Kidney epithelial cell (primary cell): ENCODE measurements around the gene PDE6G. TPM values are rescaled to one million over a fixed set of nuclear protein-coding genes. Genes with fewer than 3 reads are reported as not detected.

Experiments
- DNase-seq: peaks from one replicate; pipeline ENCODE4 v3.0.0-alpha.2; 2010; ENCODE audit warnings: low read depth
- H3K27me3 ChIP-seq: 2 replicates; pipeline ENCODE4 v1.6.0; 2011; ENCODE audit warnings: low read length; ENCODE audit not compliant: control insufficient read depth, insufficient read depth
- H3K36me3 ChIP-seq: 2 replicates; pipeline ENCODE4 v1.5.1; 2011; ENCODE audit warnings: low read length; ENCODE audit not compliant: control insufficient read depth, insufficient read depth
- H3K4me3 ChIP-seq: 2 replicates; pipeline ENCODE4 v1.5.1; 2011; ENCODE audit warnings: low read depth, mild to moderate bottlenecking, control low read depth, low read length
- total RNA-seq: library from RNA; depleted of rRNA; stranded (reverse); fragments of >200 nt; gene quantifications from 2 replicates; pipeline ENCODE4 v1.2.3, GENCODE V29; 2015
- TF ChIP-seq, protein P1 (sequence below): IDR thresholded peaks from 2 replicates; pipeline ENCODE4 v1.5.1; 2011; ENCODE audit warnings: mild to moderate bottlenecking, moderate library complexity, low read length, control low read depth, inconsistent platforms; ENCODE audit not compliant: insufficient read depth, poor library complexity, severe bottlenecking

Gene PDE6G
- total RNA-seq, 1 donor from 2014 or later: 2.2 TPM

GRCh38 chr17:81662002-81662401 is 5.7 kb upstream of the PDE6G start:
- Histone ChIP-seq H3K36me3 (no peaks in the 10 kb centered on the region), H3K27me3 (no peaks in the 10 kb centered on the region), H3K4me3 (no peak overlapping the region)
- DNase-seq: no peak
- TF ChIP-seq, protein P1, sequence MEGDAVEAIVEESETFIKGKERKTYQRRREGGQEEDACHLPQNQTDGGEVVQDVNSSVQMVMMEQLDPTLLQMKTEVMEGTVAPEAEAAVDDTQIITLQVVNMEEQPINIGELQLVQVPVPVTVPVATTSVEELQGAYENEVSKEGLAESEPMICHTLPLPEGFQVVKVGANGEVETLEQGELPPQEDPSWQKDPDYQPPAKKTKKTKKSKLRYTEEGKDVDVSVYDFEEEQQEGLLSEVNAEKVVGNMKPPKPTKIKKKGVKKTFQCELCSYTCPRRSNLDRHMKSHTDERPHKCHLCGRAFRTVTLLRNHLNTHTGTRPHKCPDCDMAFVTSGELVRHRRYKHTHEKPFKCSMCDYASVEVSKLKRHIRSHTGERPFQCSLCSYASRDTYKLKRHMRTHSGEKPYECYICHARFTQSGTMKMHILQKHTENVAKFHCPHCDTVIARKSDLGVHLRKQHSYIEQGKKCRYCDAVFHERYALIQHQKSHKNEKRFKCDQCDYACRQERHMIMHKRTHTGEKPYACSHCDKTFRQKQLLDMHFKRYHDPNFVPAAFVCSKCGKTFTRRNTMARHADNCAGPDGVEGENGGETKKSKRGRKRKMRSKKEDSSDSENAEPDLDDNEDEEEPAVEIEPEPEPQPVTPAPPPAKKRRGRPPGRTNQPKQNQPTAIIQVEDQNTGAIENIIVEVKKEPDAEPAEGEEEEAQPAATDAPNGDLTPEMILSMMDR: no peak

- TF ChIP-seq, protein P1: no peak
- no peaks in the 10 kb centered on the region for H3K36me3 ChIP-seq
- no peak for DNase-seq
- no peaks in the 10 kb centered on the region for H3K27me3 ChIP-seq
- H3K4me3 ChIP-seq: no peak overlapping the region
Measured at GRCh38 chr17:81660441-81660840, 4.1 kb upstream of the PDE6G start.

GRCh38 chr17:81659038-81659437 is 2.7 kb upstream of the PDE6G start:
- Histone ChIP-seq H3K4me3 (no peak overlapping the region), H3K36me3 (no peaks in the 10 kb centered on the region), H3K27me3 (no peaks in the 10 kb centered on the region)
- TF ChIP-seq, protein P1: no peak
- DNase-seq: no peak

- no peak for DNase-seq
- Histone ChIP-seq H3K27me3 (no peaks in the 10 kb centered on the region), H3K4me3 (no peak overlapping the region), H3K36me3 (no peaks in the 10 kb centered on the region)
- TF ChIP-seq, protein P1: no peak
Measured at GRCh38 chr17:81656835-81657234, 493 bp upstream of the PDE6G start.

DNA sequence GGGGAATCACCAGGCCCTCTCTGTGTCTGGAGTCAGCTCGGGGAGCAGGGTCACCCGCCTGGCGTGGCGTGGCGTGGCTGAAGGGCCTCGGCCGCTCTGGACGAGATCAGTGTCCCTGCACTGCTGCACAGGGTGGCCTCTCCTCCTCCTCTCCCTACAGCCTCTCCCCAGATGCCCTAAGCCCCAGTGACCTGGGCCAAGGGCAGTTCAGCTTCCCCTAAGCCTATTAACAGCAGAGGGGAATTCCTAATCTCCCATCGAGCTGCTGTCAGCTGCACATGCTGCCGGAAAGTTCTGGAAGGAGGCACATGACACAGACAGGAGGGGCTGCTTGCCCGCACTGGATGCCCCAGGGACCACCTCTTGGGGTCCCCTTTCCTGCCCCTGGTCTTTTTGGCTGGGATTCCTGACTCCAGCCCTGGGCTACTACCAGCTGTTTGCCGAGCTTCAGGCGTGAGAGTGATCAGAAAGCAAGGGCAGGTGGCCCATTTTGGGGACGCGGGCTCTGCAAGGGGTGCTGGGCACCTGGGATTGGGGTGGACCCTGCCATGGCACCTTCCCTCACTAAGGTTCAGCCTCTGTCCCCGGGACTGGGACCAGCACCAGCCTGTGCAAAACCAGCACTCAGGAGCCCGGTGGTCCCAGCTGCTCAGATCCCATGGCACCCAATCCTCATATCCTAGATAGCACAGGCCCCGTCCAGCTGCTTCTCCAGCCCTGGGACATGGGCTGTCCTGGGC is 794 bp downstream of the PDE6G start:
- no peak overlapping the region for H3K4me3 ChIP-seq
- no peak for DNase-seq
- TF ChIP-seq, protein P1: no peak
- no peaks in the 10 kb centered on the region for H3K27me3 ChIP-seq
- H3K36me3 ChIP-seq: no peaks in the 10 kb centered on the region
